Measurements from ENCODE around the gene HSF5.

Gene HSF5

DNA sequence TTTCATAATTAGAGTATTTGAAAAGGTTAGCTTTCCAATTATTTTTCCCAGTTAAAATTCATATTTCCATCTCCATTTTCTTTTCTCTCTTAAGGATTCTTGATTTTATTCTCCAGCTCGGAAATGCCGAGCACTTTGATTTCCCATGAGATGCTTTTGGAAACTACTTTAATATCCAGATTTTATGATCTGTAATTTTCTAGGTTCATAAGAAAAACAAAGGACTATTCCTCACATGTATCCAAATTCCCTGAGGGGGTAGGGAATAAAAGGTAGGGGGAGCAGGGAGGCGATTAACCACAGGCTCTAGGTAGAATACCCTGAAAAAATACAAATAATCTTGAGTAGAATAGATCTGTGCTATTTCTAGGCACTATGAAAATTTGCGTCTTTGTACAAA lies 71.8 kb downstream of the HSF5 start:
- DNase-seq (ENCODE audit: low read depth in 1 of 2, low spot score in 1 of 2): no peak
- no peak overlapping the region for H3K4me3 ChIP-seq (replicated peaks; ENCODE audit: insufficient read depth, low read length)
- TF ChIP-seq POLR2AphosphoS5 (IDR thresholded peaks at IDR 0.05; ENCODE audit: low read depth): no peak
- TF ChIP-seq CTCF (IDR thresholded peaks at IDR 0.05; ENCODE audit: insufficient read depth, low read length): no peak
- no peak for TF ChIP-seq SPI1 (IDR thresholded peaks at IDR 0.05; ENCODE audit: borderline replicate concordance, low read depth)
- no peak for TF ChIP-seq REST (IDR thresholded peaks at IDR 0.05; ENCODE audit: insufficient replicate concordance, low read depth)
- no peak for TF ChIP-seq GABPA (IDR thresholded peaks at IDR 0.05; ENCODE audit: low read depth)
- peaks cover 7% of the 10 kb centered on the region for H3K27me3 ChIP-seq (ENCODE audit: insufficient read depth, poor library complexity, severe bottlenecking)
- H3K27ac ChIP-seq (replicated peaks): no peak overlapping the region

DNA sequence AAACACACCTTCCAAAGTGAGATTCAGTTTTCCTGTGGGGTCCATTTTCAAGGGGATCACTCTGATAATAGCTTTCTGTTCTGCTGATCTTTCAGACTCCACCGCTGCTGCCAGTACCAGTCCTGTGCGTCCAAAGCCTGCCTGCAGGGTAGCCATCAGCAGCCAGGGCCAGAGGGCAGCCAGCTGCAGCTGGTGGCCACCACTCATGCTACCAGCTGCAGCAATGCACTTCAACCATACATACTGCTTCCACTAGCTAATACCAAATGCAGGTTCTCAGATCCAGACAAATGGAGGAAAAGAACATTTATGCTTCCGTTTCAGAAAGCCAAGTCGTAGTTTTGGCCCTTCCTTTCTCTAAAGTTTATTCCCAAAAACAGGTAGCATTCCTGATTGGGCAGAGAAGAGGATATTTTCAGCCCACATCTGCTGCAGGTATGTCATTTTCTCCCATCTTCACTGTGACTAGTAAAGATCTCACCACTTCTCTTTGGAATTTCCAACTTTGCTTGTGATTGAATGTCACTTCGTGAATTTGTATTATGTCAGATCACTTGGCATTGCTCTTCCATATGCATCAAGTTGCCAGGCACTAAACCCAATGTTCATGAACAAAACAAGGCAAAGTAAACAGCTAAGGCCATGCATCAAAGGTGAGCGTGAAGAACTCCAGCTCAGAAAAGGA lies 72.7 kb downstream of the HSF5 start:
- no peak overlapping the region for H3K4me3 ChIP-seq (replicated peaks; ENCODE audit: insufficient read depth, low read length)
- peaks cover 5% of the 10 kb centered on the region for H3K27me3 ChIP-seq (ENCODE audit: insufficient read depth, poor library complexity, severe bottlenecking)
- DNase-seq (ENCODE audit: low read depth in 1 of 2, low spot score in 1 of 2): no peak
- TF ChIP-seq SPI1 (IDR thresholded peaks at IDR 0.05; ENCODE audit: borderline replicate concordance, low read depth): no peak
- no peak for TF ChIP-seq REST (IDR thresholded peaks at IDR 0.05; ENCODE audit: insufficient replicate concordance, low read depth)
- no peak for TF ChIP-seq CTCF (IDR thresholded peaks at IDR 0.05; ENCODE audit: insufficient read depth, low read length)
- TF ChIP-seq POLR2AphosphoS5 (IDR thresholded peaks at IDR 0.05; ENCODE audit: low read depth): no peak
- no peak overlapping the region for H3K27ac ChIP-seq (replicated peaks)

- no peak for TF ChIP-seq SPI1 (IDR thresholded peaks at IDR 0.05; ENCODE audit: borderline replicate concordance, low read depth)
- TF ChIP-seq CTCF (IDR thresholded peaks at IDR 0.05; ENCODE audit: insufficient read depth, low read length): no peak
- TF ChIP-seq POLR2AphosphoS5 (IDR thresholded peaks at IDR 0.05; ENCODE audit: low read depth): no peak
- no peak for TF ChIP-seq GABPA (IDR thresholded peaks at IDR 0.05; ENCODE audit: low read depth)
- TF ChIP-seq REST (IDR thresholded peaks at IDR 0.05; ENCODE audit: insufficient replicate concordance, low read depth): no peak
- no peaks in the 10 kb centered on the region for H3K27me3 ChIP-seq (ENCODE audit: insufficient read depth, poor library complexity, severe bottlenecking)
- no peak for DNase-seq (ENCODE audit: low read depth in 1 of 2, low spot score in 1 of 2)
- H3K27ac ChIP-seq (replicated peaks): no peak overlapping the region
- H3K4me3 ChIP-seq (replicated peaks; ENCODE audit: insufficient read depth, low read length): no peak overlapping the region
These were observed 73.6 kb downstream of the HSF5 start for GRCh38 chr17:58414596-58414997.

All from HL-60 (cell line).